Keratinocyte (primary cell): ENCODE measurements around the gene NELL2. TPM values are rescaled to one million over a fixed set of nuclear protein-coding genes. Genes with fewer than 3 reads are reported as not detected.

Experiments used
- DNase-seq: peaks from one replicate; pipeline ENCODE4 v3.0.0-alpha.2; 2011; ENCODE audit warnings: low read depth, missing footprints, low spot score
- FAIRE-seq: peaks from 2 replicates; lab custom pipeline; 2011; peaks lifted over from hg19 to GRCh38; lab: Jason Lieb, UNC
- H2AFZ ChIP-seq: 2 replicates; pipeline ENCODE4 v1.6.0; 2012; ENCODE audit warnings: low read length, control low read depth, inconsistent platforms; ENCODE audit not compliant: control insufficient read depth
- H3K27ac ChIP-seq: 2 replicates; pipeline ENCODE4 v1.5.1; 2011; ENCODE audit warnings: low read length; ENCODE audit not compliant: control insufficient read depth, insufficient read depth
- H3K27me3 ChIP-seq: 3 replicates; pipeline ENCODE4 v1.6.0; 2011; ENCODE audit warnings: low read length; ENCODE audit not compliant: control insufficient read depth, insufficient read depth; ENCODE audit errors: extremely low read depth
- H3K36me3 ChIP-seq, 2 experiments: 2 replicates in 1 of 2; 3 replicates in 1 of 2; pipeline ENCODE4 v1.5.1; 2011; ENCODE audit warnings: low read length in 2 of 2, mild to moderate bottlenecking in 1 of 2; ENCODE audit not compliant: control insufficient read depth in 2 of 2, insufficient read depth in 2 of 2; ENCODE audit errors: extremely low read depth in 1 of 2
- H3K4me1 ChIP-seq: 3 replicates; pipeline ENCODE4 v1.5.1; 2011; ENCODE audit warnings: low read length; ENCODE audit not compliant: control insufficient read depth, insufficient read depth; ENCODE audit errors: extremely low read depth
- H3K4me2 ChIP-seq: 3 replicates; pipeline ENCODE4 v1.6.0; 2011; ENCODE audit warnings: low read depth, low read length; ENCODE audit not compliant: control insufficient read depth, insufficient read depth; ENCODE audit errors: extremely low read depth
- H3K4me3 ChIP-seq, 3 experiments: fragments of 200-600 bp in 1 of 3; sonication (generic) in 1 of 3; 2 replicates in 2 of 3; 3 replicates in 1 of 3; pipeline ENCODE4 v1.5.1; 2011 to 2016; ENCODE audit warnings: low read length in 3 of 3, mild to moderate bottlenecking in 3 of 3, control low read depth in 2 of 3, inconsistent platforms in 1 of 3, low read depth in 1 of 3, mixed read lengths in 1 of 3, mixed run types in 1 of 3, moderate library complexity in 1 of 3; ENCODE audit not compliant: control insufficient read depth in 2 of 3, insufficient read depth in 2 of 3; ENCODE audit errors: extremely low read depth in 1 of 3
- H3K79me2 ChIP-seq: 2 replicates; pipeline ENCODE4 v1.6.0; 2012; ENCODE audit warnings: low read length; ENCODE audit not compliant: control insufficient read depth, insufficient read depth
- H3K9ac ChIP-seq: 3 replicates; pipeline ENCODE4 v1.6.0; 2011; ENCODE audit warnings: low read length; ENCODE audit not compliant: control insufficient read depth, insufficient read depth; ENCODE audit errors: extremely low read depth
- H3K9me1 ChIP-seq: 3 replicates; pipeline ENCODE4 v1.6.0; 2011; ENCODE audit warnings: low read length; ENCODE audit not compliant: control insufficient read depth, insufficient read depth; ENCODE audit errors: extremely low read depth
- H3K9me3 ChIP-seq: 2 replicates; pipeline ENCODE4 v1.5.1; 2012; ENCODE audit warnings: low read depth, low read length; ENCODE audit not compliant: control insufficient read depth
- H4K20me1 ChIP-seq: 3 replicates; pipeline ENCODE4 v1.6.0; 2011; ENCODE audit warnings: low read length; ENCODE audit not compliant: control insufficient read depth, insufficient read depth; ENCODE audit errors: extremely low read depth
- EZH2 ChIP-seq: IDR thresholded peaks from one replicate; pipeline ENCODE4 v1.6.1; 2012; ENCODE audit warnings: inconsistent platforms, mild to moderate bottlenecking, low read length, moderate library complexity
- dilution Hi-C: fragments of 300-500 bp; cut with MboI; formaldehyde crosslinking; loops from one replicate; pipeline ENCODE4 v1.7.0; 2020; ENCODE audit warnings: low sequenced_read_pairs; ENCODE audit not compliant: extremely low pct_ligation_motif_present
- polyA plus RNA-seq, 5 experiments: library from polyadenylated mRNA; depleted of rRNA in 3 of 5; stranded (reverse) in 3 of 5; stranded (forward) in 1 of 5; unstranded in 1 of 5; fragments of >200 nt; gene quantifications; 1 replicate in 1 of 5; 2 replicates in 3 of 5; 3 replicates in 1 of 5; pipeline versions ENCODE4 v1.2.1 to v1.2.3, GENCODE V29; 2011 to 2012; ENCODE audit warnings: missing spikeins in 2 of 5, low read depth in 1 of 5, low replicate concordance in 1 of 5
- TF ChIP-seq, protein P1 (sequence below), 3 experiments: IDR thresholded peaks in 1 of 3; conservative IDR thresholded peaks in 1 of 3; optimal IDR thresholded peaks in 1 of 3; 2 replicates in 2 of 3; 3 replicates in 1 of 3; pipeline versions ENCODE3 to v1.5.1; 2011; ENCODE audit warnings: low read length in 3 of 3, mild to moderate bottlenecking in 3 of 3, moderate library complexity in 2 of 3, control low read depth in 1 of 3, inconsistent platforms in 1 of 3; ENCODE audit not compliant: insufficient read depth in 2 of 3; ENCODE audit errors: extremely low read depth in 1 of 3

NELL2 gene
- polyA plus RNA-seq, 1 donor (not counting 4 experiments of a cell fraction or from before 2014, with no cell fraction given): 0.58 TPM

GRCh38 chr12:44581642-44582242 lies 294.4 kb downstream of the NELL2 start:
- Histone ChIP-seq H3K4me3 (no peak overlapping the region), H3K9ac (no peak overlapping the region), H4K20me1 (no peaks in the 10 kb centered on the region), H3K27me3 (no peaks in the 10 kb centered on the region), H3K27ac (no peak overlapping the region), H3K9me3 (no peaks in the 10 kb centered on the region), H2AFZ (no peak overlapping the region), H3K36me3 (no peaks in the 10 kb centered on the region), H3K9me1 (no peaks in the 10 kb centered on the region), H3K4me2 (no peak overlapping the region), H3K4me1 (no peaks in the 10 kb centered on the region), H3K79me2 (no peaks in the 10 kb centered on the region)
- no peak for FAIRE-seq
- dilution Hi-C loops: no loop called here
- no peak for DNase-seq
- TF ChIP-seq, protein P1, sequence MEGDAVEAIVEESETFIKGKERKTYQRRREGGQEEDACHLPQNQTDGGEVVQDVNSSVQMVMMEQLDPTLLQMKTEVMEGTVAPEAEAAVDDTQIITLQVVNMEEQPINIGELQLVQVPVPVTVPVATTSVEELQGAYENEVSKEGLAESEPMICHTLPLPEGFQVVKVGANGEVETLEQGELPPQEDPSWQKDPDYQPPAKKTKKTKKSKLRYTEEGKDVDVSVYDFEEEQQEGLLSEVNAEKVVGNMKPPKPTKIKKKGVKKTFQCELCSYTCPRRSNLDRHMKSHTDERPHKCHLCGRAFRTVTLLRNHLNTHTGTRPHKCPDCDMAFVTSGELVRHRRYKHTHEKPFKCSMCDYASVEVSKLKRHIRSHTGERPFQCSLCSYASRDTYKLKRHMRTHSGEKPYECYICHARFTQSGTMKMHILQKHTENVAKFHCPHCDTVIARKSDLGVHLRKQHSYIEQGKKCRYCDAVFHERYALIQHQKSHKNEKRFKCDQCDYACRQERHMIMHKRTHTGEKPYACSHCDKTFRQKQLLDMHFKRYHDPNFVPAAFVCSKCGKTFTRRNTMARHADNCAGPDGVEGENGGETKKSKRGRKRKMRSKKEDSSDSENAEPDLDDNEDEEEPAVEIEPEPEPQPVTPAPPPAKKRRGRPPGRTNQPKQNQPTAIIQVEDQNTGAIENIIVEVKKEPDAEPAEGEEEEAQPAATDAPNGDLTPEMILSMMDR (optimal IDR thresholded peaks at IDR 0.05 in 1 of 3, IDR thresholded peaks at IDR 0.05 in 1 of 3, conservative IDR thresholded peaks at IDR 0.05 in 1 of 3; ENCODE audit: extremely low read depth in 1 of 3, insufficient read depth in 2 of 3, low read length in 3 of 3): no peak
- TF ChIP-seq EZH2: no peak

- no peak overlapping the region for H3K4me3 ChIP-seq
- H3K36me3 ChIP-seq: no peaks in the 10 kb centered on the region
- no peak overlapping the region for H3K9ac ChIP-seq
- no peaks in the 10 kb centered on the region for H3K79me2 ChIP-seq
- H3K27ac ChIP-seq: no peak overlapping the region
- TF ChIP-seq, protein P1 (optimal IDR thresholded peaks at IDR 0.05 in 1 of 3, IDR thresholded peaks at IDR 0.05 in 1 of 3, conservative IDR thresholded peaks at IDR 0.05 in 1 of 3; ENCODE audit: extremely low read depth in 1 of 3, insufficient read depth in 2 of 3, low read length in 3 of 3): no peak
- no peak for TF ChIP-seq EZH2
- no peak overlapping the region for H3K4me2 ChIP-seq
- no peak for FAIRE-seq
- no peaks in the 10 kb centered on the region for H4K20me1 ChIP-seq
- dilution Hi-C loops: no loop called here
- no peaks in the 10 kb centered on the region for H3K9me3 ChIP-seq
- no peaks in the 10 kb centered on the region for H3K9me1 ChIP-seq
- H2AFZ ChIP-seq: no peak overlapping the region
- H3K4me1 ChIP-seq: no peaks in the 10 kb centered on the region
- H3K27me3 ChIP-seq: no peaks in the 10 kb centered on the region
- DNase-seq: no peak
Measured at GRCh38 chr12:44574586-44574985, 301.5 kb downstream of the NELL2 start.
